ENCODE results near the gene LPAR6. TPM values are rescaled to one million over a fixed set of nuclear protein-coding genes. Genes with fewer than 3 reads are reported as not detected.

LPAR6 gene
- total RNA-seq, 4 donors from 2014 or later = 2.2 to 34.6 (median 15.9) TPM

DNA sequence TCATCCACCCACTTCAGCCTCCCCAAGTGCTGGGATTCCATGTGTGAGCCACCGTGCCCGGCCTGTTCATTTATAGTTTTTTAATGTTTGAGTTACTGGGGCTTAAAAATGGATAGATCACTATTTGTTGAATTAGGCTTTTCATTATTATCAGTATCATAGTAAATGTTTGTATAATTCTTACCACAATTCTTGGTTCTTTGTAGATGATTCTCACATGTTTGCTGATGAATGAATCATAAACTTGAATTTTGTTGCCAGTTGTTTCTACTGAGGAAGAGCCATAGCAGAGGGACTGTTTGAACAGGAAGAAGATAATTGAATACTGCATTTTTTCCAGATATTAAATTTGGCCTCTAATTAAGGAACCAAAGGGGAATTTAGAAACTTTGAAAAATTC lies 2.6 kb upstream of the LPAR6 start:
- H3K4me3 ChIP-seq = no peak overlapping the region
- TF ChIP-seq EP300 (IDR thresholded peaks at IDR 0.05; ENCODE audit: low read depth) (no peak), POLR2AphosphoS5 (IDR thresholded peaks at IDR 0.05) (no peak), POLR2A (IDR thresholded peaks at IDR 0.05) (no peak)
- TF ChIP-seq, protein P1, sequence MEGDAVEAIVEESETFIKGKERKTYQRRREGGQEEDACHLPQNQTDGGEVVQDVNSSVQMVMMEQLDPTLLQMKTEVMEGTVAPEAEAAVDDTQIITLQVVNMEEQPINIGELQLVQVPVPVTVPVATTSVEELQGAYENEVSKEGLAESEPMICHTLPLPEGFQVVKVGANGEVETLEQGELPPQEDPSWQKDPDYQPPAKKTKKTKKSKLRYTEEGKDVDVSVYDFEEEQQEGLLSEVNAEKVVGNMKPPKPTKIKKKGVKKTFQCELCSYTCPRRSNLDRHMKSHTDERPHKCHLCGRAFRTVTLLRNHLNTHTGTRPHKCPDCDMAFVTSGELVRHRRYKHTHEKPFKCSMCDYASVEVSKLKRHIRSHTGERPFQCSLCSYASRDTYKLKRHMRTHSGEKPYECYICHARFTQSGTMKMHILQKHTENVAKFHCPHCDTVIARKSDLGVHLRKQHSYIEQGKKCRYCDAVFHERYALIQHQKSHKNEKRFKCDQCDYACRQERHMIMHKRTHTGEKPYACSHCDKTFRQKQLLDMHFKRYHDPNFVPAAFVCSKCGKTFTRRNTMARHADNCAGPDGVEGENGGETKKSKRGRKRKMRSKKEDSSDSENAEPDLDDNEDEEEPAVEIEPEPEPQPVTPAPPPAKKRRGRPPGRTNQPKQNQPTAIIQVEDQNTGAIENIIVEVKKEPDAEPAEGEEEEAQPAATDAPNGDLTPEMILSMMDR (IDR thresholded peaks at IDR 0.05) = no peak
- no peak overlapping the region for H3K27ac ChIP-seq
- in situ Hi-C loops (cut with MboI; ENCODE audit: low pct_ligation_motif_present in 1 of 4, low pct_unique_long_range_greater_than_20kb in 1 of 4, low sequenced_read_pairs in 3 of 4) = no loop called here
- H3K27me3 ChIP-seq = no peaks in the 10 kb centered on the region
- DNase-seq = no peak
- intact Hi-C loops (cut with DNase I; ENCODE audit: low total_unique reads) = no loop called here
- peaks cover 0 to 10% (median 4%) of the 10 kb centered on the region in 4 donors for H3K4me1 ChIP-seq
- H3K9me3 ChIP-seq = no peaks in the 10 kb centered on the region
- H3K36me3 ChIP-seq = no peaks in the 10 kb centered on the region
- WGBS, 2 donors (ENCODE audit: low coverage in 1 of 2) = 83 to 84% methylated on average over 2 of the region's 2 CpGs

DNA sequence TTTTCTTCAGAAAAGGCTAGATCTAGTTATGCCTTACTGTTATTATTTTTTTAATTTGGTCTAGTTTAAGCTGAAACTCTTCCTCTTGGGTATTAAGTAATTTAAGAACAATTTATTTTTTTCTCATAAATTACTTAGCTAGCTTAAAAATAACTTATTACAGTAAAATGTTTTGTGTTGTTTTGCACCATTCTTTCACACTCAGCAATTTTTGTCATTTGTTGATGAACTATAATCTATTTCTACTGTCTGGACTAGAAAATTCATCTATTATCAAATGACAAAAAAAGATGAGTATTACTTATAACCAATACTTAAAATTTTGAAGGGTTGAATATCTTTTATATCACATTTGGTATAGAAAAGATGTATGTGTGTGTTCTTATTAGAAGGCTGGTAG lies 1.6 kb upstream of the LPAR6 start:
- TF ChIP-seq, protein P1 (IDR thresholded peaks at IDR 0.05) = no peak
- no peak for TF ChIP-seq EP300 (IDR thresholded peaks at IDR 0.05; ENCODE audit: low read depth)
- TF ChIP-seq POLR2A (IDR thresholded peaks at IDR 0.05) = no peak
- no peak for TF ChIP-seq POLR2AphosphoS5 (IDR thresholded peaks at IDR 0.05)
- Histone ChIP-seq H3K27me3 (no peaks in the 10 kb centered on the region), H3K36me3 (no peaks in the 10 kb centered on the region), H3K4me1 (peaks cover 0 to 18% (median 5%) of the 10 kb centered on the region in 4 donors), H3K27ac (no peak overlapping the region), H3K9me3 (no peaks in the 10 kb centered on the region), H3K4me3 (no peak overlapping the region)
- intact Hi-C loops (cut with DNase I; ENCODE audit: low total_unique reads) (no loop called here), in situ Hi-C loops (cut with MboI; ENCODE audit: low pct_ligation_motif_present in 1 of 4, low pct_unique_long_range_greater_than_20kb in 1 of 4, low sequenced_read_pairs in 3 of 4) (no loop called here)
- no peak for DNase-seq

DNA sequence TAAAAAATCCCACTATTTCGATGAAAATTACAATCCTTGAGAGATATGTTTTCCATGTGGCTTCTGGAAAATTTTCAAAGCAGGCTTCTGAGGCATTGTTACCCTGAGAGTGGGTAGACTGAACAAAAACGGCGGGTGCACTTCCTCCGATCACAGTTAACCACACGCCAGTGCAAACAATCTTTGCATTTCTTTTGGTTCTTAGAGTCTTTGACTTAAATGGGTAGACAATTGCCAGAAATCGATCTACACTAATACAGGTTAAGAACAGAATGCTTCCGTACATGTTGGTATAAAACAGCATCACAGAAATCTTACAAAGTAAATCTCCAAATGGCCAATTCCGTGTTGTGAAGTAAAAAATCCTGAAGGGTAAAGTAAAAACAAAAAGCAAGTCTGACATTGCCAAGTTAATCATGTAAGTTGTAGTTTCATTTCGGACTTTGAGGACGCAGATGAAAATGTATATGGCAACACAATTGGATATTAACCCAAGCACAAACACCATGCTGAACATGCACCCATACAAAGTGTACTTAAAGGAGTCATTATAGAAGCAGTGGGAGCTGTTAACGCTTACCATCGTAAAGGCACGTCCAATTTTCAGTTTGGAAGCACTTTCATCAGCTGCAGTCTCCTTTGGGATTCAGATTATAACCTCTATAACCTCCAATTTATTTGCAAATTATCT lies 927 bp downstream of the LPAR6 start:
- no peak for TF ChIP-seq EP300 (IDR thresholded peaks at IDR 0.05; ENCODE audit: low read depth)
- peak in 1 of 3 donors; percentile 28 for TF ChIP-seq POLR2AphosphoS5 (IDR thresholded peaks at IDR 0.05)
- intact Hi-C loops (cut with DNase I; ENCODE audit: low total_unique reads) = no loop called here
- 5 to 20% methylated on average over 10 to 13 of the region's 13 CpGs for WGBS, 2 donors (ENCODE audit: low coverage in 1 of 2)

GRCh38 chr13:48411147-48411794 lies 1.6 kb downstream of the LPAR6 start:
- intact Hi-C loops (cut with DNase I; ENCODE audit: low total_unique reads) = no loop called here
- 9 to 34% methylated on average over 1 of the region's 1 CpG for WGBS, 2 donors (ENCODE audit: low coverage in 1 of 2)
- peaks cover 0 to 18% (median 5%) of the 10 kb centered on the region in 4 donors for H3K4me1 ChIP-seq
- no peaks in the 10 kb centered on the region for H3K27me3 ChIP-seq
- H3K36me3 ChIP-seq = no peaks in the 10 kb centered on the region
- peak overlapping the region; percentile 73 to 90 (median 82) for H3K27ac ChIP-seq
- H3K9me3 ChIP-seq = no peaks in the 10 kb centered on the region
- TF ChIP-seq POLR2A (IDR thresholded peaks at IDR 0.05) = no peak
- TF ChIP-seq POLR2AphosphoS5 (IDR thresholded peaks at IDR 0.05) = no peak
- TF ChIP-seq, protein P1 (IDR thresholded peaks at IDR 0.05) = no peak
- no peak for TF ChIP-seq EP300 (IDR thresholded peaks at IDR 0.05; ENCODE audit: low read depth)
- H3K4me3 ChIP-seq = peak overlapping the region; percentile 29 to 54 (median 38)
- DNase-seq = no peak
- in situ Hi-C loops (cut with MboI; ENCODE audit: low pct_ligation_motif_present in 1 of 4, low pct_unique_long_range_greater_than_20kb in 1 of 4, low sequenced_read_pairs in 3 of 4) = no loop called here

More for the DNA sequence above, 927 bp downstream of the LPAR6 start:
- Histone ChIP-seq H3K27ac (peak overlapping the region; percentile 73 to 90 (median 82)), H3K4me1 (peaks cover 0 to 18% (median 5%) of the 10 kb centered on the region in 4 donors), H3K27me3 (no peaks in the 10 kb centered on the region), H3K4me3 (peak overlapping the region; percentile 29 to 54 (median 38)), H3K9me3 (no peaks in the 10 kb centered on the region), H3K36me3 (no peaks in the 10 kb centered on the region)
- in situ Hi-C loops (cut with MboI; ENCODE audit: low pct_ligation_motif_present in 1 of 4, low pct_unique_long_range_greater_than_20kb in 1 of 4, low sequenced_read_pairs in 3 of 4) = no loop called here
- no peak for DNase-seq

Data from transverse colon (tissue), 4 donors.